ENCODE measurements around the gene RNU1-3. TPM values are rescaled to one million over a fixed set of nuclear protein-coding genes. Genes with fewer than 3 reads are reported as not detected.
"Not testable (repeated sequence)": the region's sequence is repeated elsewhere in the genome, so short reads cannot be mapped to it uniquely, and the experiment has no call there.

RNU1-3 gene
- total RNA-seq, 3 donors from 2014 or later (not counting 1 experiment from before 2014, with no cell fraction given): 2,937 to 3,261 (median 3,038) TPM

GRCh38 chr1:16621681-16622315 is 45.0 kb downstream of the RNU1-3 start:
- not testable (repeated sequence) for H3K9me3 ChIP-seq (ENCODE audit: control insufficient read depth, insufficient read depth, low read length); H3K9me3 Mint-ChIP-seq; H3K27me3 Mint-ChIP-seq (ENCODE audit: low read depth in 2 of 2); H3K27ac ChIP-seq (ENCODE audit: low read length); H3K36me3 Mint-ChIP-seq; H3K4me1 Mint-ChIP-seq; ATAC-seq; H3K4me1 ChIP-seq (ENCODE audit: control insufficient read depth, insufficient read depth, low read length); H3K27me3 ChIP-seq (ENCODE audit: control insufficient read depth, insufficient read depth, low read length); H3K4me3 ChIP-seq (ENCODE audit: low read length); H3K4me3 Mint-ChIP-seq; H3K27ac Mint-ChIP-seq
- peak in 1 of 2 donors; percentile 29 for DNase-seq
- intact Hi-C loops (cut with micrococcal nuclease): loop anchor here (2.0 kb wide), 1 partner anchor 329 kb away; no protein-coding TSS in a partner anchor
- WGBS (ENCODE audit: insufficient coverage): 95% methylated on average over 9 of the region's 9 CpGs
- peaks cover 64% of the 10 kb centered on the region for H3K36me3 ChIP-seq (ENCODE audit: control insufficient read depth, insufficient read depth, low read length)

DNA sequence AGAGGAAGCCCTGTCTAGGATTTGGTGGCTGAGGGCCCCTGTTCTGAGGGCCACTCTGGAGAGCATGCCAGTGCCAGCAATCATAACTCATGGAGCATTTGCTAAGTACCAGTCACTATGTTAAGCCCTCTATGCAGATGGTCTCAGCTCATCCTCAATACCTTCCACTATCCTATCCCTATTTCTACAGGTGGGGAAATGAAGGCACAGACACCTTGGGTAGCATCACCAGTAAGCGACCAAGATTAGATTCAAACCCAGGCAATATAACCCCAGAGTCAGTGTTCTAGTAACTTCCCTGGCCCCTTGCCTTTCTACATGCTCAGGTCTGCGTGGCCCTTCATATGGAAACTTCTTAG is 45.5 kb downstream of the RNU1-3 start:
- WGBS (ENCODE audit: insufficient coverage): 93% methylated on average over 2 of the region's 2 CpGs
- H3K36me3 Mint-ChIP-seq: no peaks in the 10 kb centered on the region
- intact Hi-C loops (cut with micrococcal nuclease): no loop called here
- H3K36me3 ChIP-seq (ENCODE audit: control insufficient read depth, insufficient read depth, low read length): peaks cover 59% of the 10 kb centered on the region
- DNase-seq (peak in 1 of 2 donors; percentile 30), ATAC-seq (peak in 1 of 3 donors; percentile 0)
- H3K27ac ChIP-seq (ENCODE audit: low read length): no peak overlapping the region
- H3K9me3 ChIP-seq (ENCODE audit: control insufficient read depth, insufficient read depth, low read length): no peaks in the 10 kb centered on the region
- no peaks in the 10 kb centered on the region for H3K4me1 ChIP-seq (ENCODE audit: control insufficient read depth, insufficient read depth, low read length)
- no peaks in the 10 kb centered on the region for H3K9me3 Mint-ChIP-seq
- H3K4me1 Mint-ChIP-seq: peaks cover 0 to 5% of the 10 kb centered on the region in 2 donors
- no peaks in the 10 kb centered on the region for H3K27me3 Mint-ChIP-seq (ENCODE audit: low read depth in 2 of 2)
- H3K4me3 Mint-ChIP-seq: no peak overlapping the region
- H3K4me3 ChIP-seq (ENCODE audit: low read length): no peak overlapping the region
- no peaks in the 10 kb centered on the region for H3K27me3 ChIP-seq (ENCODE audit: control insufficient read depth, insufficient read depth, low read length)
- no peak overlapping the region for H3K27ac Mint-ChIP-seq
- TF ChIP-seq, protein P1, sequence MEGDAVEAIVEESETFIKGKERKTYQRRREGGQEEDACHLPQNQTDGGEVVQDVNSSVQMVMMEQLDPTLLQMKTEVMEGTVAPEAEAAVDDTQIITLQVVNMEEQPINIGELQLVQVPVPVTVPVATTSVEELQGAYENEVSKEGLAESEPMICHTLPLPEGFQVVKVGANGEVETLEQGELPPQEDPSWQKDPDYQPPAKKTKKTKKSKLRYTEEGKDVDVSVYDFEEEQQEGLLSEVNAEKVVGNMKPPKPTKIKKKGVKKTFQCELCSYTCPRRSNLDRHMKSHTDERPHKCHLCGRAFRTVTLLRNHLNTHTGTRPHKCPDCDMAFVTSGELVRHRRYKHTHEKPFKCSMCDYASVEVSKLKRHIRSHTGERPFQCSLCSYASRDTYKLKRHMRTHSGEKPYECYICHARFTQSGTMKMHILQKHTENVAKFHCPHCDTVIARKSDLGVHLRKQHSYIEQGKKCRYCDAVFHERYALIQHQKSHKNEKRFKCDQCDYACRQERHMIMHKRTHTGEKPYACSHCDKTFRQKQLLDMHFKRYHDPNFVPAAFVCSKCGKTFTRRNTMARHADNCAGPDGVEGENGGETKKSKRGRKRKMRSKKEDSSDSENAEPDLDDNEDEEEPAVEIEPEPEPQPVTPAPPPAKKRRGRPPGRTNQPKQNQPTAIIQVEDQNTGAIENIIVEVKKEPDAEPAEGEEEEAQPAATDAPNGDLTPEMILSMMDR (IDR thresholded peaks at IDR 0.05): peak; percentile 26

DNA sequence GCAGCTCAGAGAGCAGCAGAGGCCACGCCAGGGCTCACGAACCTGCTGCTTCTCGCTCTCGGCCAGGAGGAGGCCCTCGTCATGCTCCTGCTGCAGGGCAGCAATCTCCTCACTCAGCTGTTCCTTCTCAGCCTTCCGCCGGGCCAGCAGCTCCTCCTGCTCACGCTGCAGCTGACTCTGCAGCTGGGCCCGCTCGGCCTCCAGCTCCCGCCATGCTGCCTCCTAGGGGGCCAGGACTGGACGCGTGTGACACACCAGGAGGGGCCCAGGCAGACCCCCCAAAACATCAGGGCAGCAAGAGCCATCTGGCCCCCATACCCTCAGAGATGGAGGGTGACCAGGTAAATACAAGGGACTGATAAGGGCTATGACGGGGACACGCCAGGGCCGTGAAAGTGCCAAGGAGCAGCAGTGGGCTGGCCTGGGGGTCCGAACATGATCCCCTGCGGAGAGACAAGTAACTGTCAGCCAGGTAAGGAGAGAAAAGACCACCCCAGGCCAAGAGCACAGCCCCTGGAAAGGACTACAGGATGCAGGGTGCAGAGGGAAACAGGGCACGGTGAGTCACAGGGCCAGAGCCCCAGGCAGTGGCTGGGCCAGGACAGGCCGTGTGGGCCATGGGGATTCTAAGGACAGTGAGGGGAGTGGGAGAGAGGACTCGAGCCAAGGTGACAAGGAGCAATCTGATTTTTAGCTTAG is 46.8 kb downstream of the RNU1-3 start:
- H3K27ac ChIP-seq (ENCODE audit: low read length); H3K4me1 Mint-ChIP-seq; H3K4me1 ChIP-seq (ENCODE audit: control insufficient read depth, insufficient read depth, low read length); H3K36me3 Mint-ChIP-seq; H3K27me3 Mint-ChIP-seq (ENCODE audit: low read depth in 2 of 2); intact Hi-C loops (cut with micrococcal nuclease); H3K4me3 ChIP-seq (ENCODE audit: low read length); ATAC-seq; H3K27ac Mint-ChIP-seq; H3K4me3 Mint-ChIP-seq; H3K9me3 ChIP-seq (ENCODE audit: control insufficient read depth, insufficient read depth, low read length); H3K27me3 ChIP-seq (ENCODE audit: control insufficient read depth, insufficient read depth, low read length); H3K9me3 Mint-ChIP-seq: not testable (repeated sequence)
- DNase-seq: peak in 1 of 2 donors; percentile 23
- peaks cover 48% of the 10 kb centered on the region for H3K36me3 ChIP-seq (ENCODE audit: control insufficient read depth, insufficient read depth, low read length)
- 95% methylated on average over 21 of the region's 21 CpGs for WGBS (ENCODE audit: insufficient coverage)

- no peaks in the 10 kb centered on the region for H3K9me3 ChIP-seq (ENCODE audit: control insufficient read depth, insufficient read depth, low read length)
- Mint-ChIP-seq H3K9me3 (no peaks in the 10 kb centered on the region), H3K27ac (no peak overlapping the region), H3K36me3 (no peaks in the 10 kb centered on the region), H3K27me3 (ENCODE audit: low read depth in 2 of 2) (no peaks in the 10 kb centered on the region), H3K4me1 (no peaks in the 10 kb centered on the region), H3K4me3 (no peak overlapping the region)
- no peak for ATAC-seq
- H3K27ac ChIP-seq (ENCODE audit: low read length): no peak overlapping the region
- 91% methylated on average over 15 of the region's 15 CpGs for WGBS (ENCODE audit: insufficient coverage)
- DNase-seq: no peak
- peaks cover 38% of the 10 kb centered on the region for H3K36me3 ChIP-seq (ENCODE audit: control insufficient read depth, insufficient read depth, low read length)
- H3K4me3 ChIP-seq (ENCODE audit: low read length): no peak overlapping the region
- intact Hi-C loops (cut with micrococcal nuclease): no loop called here
- TF ChIP-seq, protein P1 (IDR thresholded peaks at IDR 0.05): no peak
- no peaks in the 10 kb centered on the region for H3K27me3 ChIP-seq (ENCODE audit: control insufficient read depth, insufficient read depth, low read length)
- peaks cover 7% of the 10 kb centered on the region for H3K4me1 ChIP-seq (ENCODE audit: control insufficient read depth, insufficient read depth, low read length)
Measured at GRCh38 chr1:16618719-16619118, 48.0 kb downstream of the RNU1-3 start.
